HAP-1 (cell line): Measurements from ENCODE around the gene FREM3.

ENCODE experiments used
- DNase-seq, 2 experiments: peaks; one replicate each; pipeline ENCODE4 v3.0.0-alpha.2; 2016 to 2020; ENCODE audit warnings: low spot score in 2 of 2
- H3K27me3 ChIP-seq: fragments of 250-450 bp; sonication (Bioruptor Pico); 2 replicates; pipeline ENCODE4 v1.5.1; 2020; ENCODE audit warnings: low read depth, mild to moderate bottlenecking, moderate library complexity
- H3K36me3 ChIP-seq: fragments of 250-450 bp; sonication (Bioruptor Pico); replicated peaks from 2 replicates; pipeline ENCODE4 v1.5.1; 2020; ENCODE audit warnings: mild to moderate bottlenecking
- H3K4me1 ChIP-seq: fragments of 250-450 bp; sonication (Bioruptor Pico); 2 replicates; pipeline ENCODE4 v1.5.1; 2020; ENCODE audit warnings: mild to moderate bottlenecking
- H3K4me3 ChIP-seq: fragments of 250-450 bp; sonication (Bioruptor Pico); 2 replicates; pipeline ENCODE4 v1.5.1; 2020; ENCODE audit warnings: mild to moderate bottlenecking, moderate library complexity
- H3K9me3 ChIP-seq: fragments of 250-450 bp; sonication (Bioruptor Pico); 2 replicates; pipeline ENCODE4 v1.5.1; 2020; ENCODE audit warnings: mild to moderate bottlenecking, moderate library complexity
- in situ Hi-C: fragments of 300-500 bp; cut with MboI; formaldehyde crosslinking; loops from 3 replicates; pipeline ENCODE4 v1.14.3; 2020; ENCODE audit warnings: low sequenced_read_pairs, inconsistent platforms, mixed read lengths

FREM3 gene

GRCh38 chr4:143587703-143588102 is 112.8 kb downstream of the FREM3 start:
- Histone ChIP-seq H3K4me3 (no peak overlapping the region), H3K9me3 (no peaks in the 10 kb centered on the region), H3K27me3 (no peaks in the 10 kb centered on the region), H3K36me3 (no peaks in the 10 kb centered on the region), H3K4me1 (no peaks in the 10 kb centered on the region)
- in situ Hi-C loops: no loop called here
- DNase-seq: no peak

DNA sequence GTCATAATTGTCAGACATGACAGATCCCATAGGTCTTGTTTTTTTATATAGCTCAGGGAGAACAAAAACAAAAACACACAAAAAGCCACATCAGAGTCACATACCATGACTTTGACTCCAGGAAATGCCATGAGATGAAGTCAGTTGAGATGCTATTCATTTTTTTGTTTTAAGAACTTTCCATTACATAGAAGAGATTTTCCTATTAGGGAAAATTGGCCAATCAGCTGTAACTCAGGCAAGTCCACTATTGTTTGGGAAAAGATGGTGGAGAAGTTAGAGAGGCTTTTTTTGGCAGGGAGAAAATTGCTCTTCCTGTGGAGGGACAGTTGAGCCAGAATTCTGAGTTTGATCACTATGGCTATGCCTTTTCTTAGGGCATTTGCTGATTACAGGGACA is 114.4 kb downstream of the FREM3 start:
- in situ Hi-C loops: no loop called here
- H3K4me1 ChIP-seq: no peaks in the 10 kb centered on the region

DNA sequence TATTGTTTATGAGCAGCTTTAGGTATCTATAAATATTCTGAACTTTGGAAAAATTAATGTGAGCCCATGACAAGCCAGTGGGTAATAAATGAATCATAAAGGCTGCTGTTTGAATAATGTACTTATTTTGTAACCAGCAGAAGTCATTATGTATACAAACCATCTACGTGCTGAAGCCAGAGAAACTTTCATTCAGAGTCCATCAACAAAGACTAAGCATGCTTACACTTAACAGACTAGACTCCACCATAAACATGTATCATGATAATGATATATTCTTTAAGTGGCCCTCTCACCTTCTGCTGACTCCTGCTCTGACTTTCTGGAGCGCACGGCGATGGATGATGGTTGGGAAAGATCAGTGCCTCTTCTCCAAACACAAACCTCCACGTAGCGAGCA is 114.9 kb downstream of the FREM3 start:
- H3K9me3 ChIP-seq: no peaks in the 10 kb centered on the region
- no peaks in the 10 kb centered on the region for H3K4me1 ChIP-seq
- H3K27me3 ChIP-seq: no peaks in the 10 kb centered on the region
- in situ Hi-C loops: no loop called here
- no peak overlapping the region for H3K4me3 ChIP-seq
- no peaks in the 10 kb centered on the region for H3K36me3 ChIP-seq
- no peak for DNase-seq

More for the DNA sequence above, 114.4 kb downstream of the FREM3 start:
- Histone ChIP-seq H3K36me3 (no peaks in the 10 kb centered on the region), H3K4me3 (no peak overlapping the region), H3K27me3 (no peaks in the 10 kb centered on the region), H3K9me3 (no peaks in the 10 kb centered on the region)
- no peak for DNase-seq

- Histone ChIP-seq H3K4me1 (no peaks in the 10 kb centered on the region), H3K4me3 (no peak overlapping the region), H3K36me3 (no peaks in the 10 kb centered on the region), H3K9me3 (no peaks in the 10 kb centered on the region), H3K27me3 (no peaks in the 10 kb centered on the region)
- DNase-seq: no peak
- in situ Hi-C loops: no loop called here
Observed at GRCh38 chr4:143581331-143581946, 119.0 kb downstream of the FREM3 start.

- DNase-seq: no peak
- Histone ChIP-seq H3K4me3 (no peak overlapping the region), H3K27me3 (0 out of 2 replicates have a peak, but pooled peaks cover 3% of the 10 kb centered on the region), H3K4me1 (no peaks in the 10 kb centered on the region), H3K9me3 (no peaks in the 10 kb centered on the region), H3K36me3 (no peaks in the 10 kb centered on the region)
- in situ Hi-C loops: no loop called here
Observed at GRCh38 chr4:143575331-143575730, 125.1 kb downstream of the FREM3 start.

DNA sequence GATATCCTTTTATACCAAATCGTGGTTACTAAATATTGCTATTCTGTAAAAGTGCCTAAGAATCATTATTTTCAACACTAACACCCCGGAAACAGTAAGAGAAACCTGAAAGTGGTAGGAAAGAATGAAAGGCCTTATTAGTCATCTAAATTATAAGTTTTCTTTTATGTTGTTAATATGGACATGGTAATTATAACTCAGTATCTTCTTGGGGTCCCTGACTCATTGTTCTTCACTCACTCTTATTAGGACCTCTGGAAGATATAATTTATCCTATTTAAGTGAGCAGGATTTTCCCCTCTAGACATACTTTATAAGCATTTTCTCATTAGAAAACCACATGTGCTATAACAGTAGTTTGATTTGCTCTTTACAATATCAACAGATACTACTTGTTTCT is 136.0 kb downstream of the FREM3 start:
- no peak overlapping the region for H3K4me3 ChIP-seq
- no peaks in the 10 kb centered on the region for H3K4me1 ChIP-seq
- no peaks in the 10 kb centered on the region for H3K36me3 ChIP-seq
- H3K9me3 ChIP-seq: no peaks in the 10 kb centered on the region
- in situ Hi-C loops: no loop called here
- DNase-seq: no peak
- H3K27me3 ChIP-seq: no peaks in the 10 kb centered on the region

- Histone ChIP-seq H3K9me3 (no peaks in the 10 kb centered on the region), H3K4me3 (no peak overlapping the region), H3K27me3 (no peaks in the 10 kb centered on the region), H3K4me1 (no peaks in the 10 kb centered on the region), H3K36me3 (peaks cover 1% of the 10 kb centered on the region; the same call in 1 of the 2 replicates)
- no peak for DNase-seq
- in situ Hi-C loops: no loop called here
Observed at GRCh38 chr4:143559757-143560147, 140.7 kb downstream of the FREM3 start.

- H3K27me3 ChIP-seq: no peaks in the 10 kb centered on the region
- in situ Hi-C loops: no loop called here
- peaks cover 3% of the 10 kb centered on the region; the same call in 1 of the 2 replicates for H3K36me3 ChIP-seq
- H3K4me3 ChIP-seq: no peak overlapping the region
- DNase-seq: peak in 1 of 2 experiments; percentile 44
- H3K4me1 ChIP-seq: no peaks in the 10 kb centered on the region
- no peaks in the 10 kb centered on the region for H3K9me3 ChIP-seq
Observed at GRCh38 chr4:143558823-143559756, 141.4 kb downstream of the FREM3 start.

- peaks cover 10% of the 10 kb centered on the region for H3K36me3 ChIP-seq
- in situ Hi-C loops: no loop called here
- H3K27me3 ChIP-seq: no peaks in the 10 kb centered on the region
- H3K4me1 ChIP-seq: no peaks in the 10 kb centered on the region
- no peak overlapping the region for H3K4me3 ChIP-seq
- no peaks in the 10 kb centered on the region for H3K9me3 ChIP-seq
- no peak for DNase-seq
Observed at GRCh38 chr4:143558286-143558685, 142.2 kb downstream of the FREM3 start.

- DNase-seq: no peak
- H3K36me3 ChIP-seq: peaks cover 34% of the 10 kb centered on the region
- in situ Hi-C loops: no loop called here
Observed at GRCh38 chr4:143555676-143556075, 144.8 kb downstream of the FREM3 start.

DNA sequence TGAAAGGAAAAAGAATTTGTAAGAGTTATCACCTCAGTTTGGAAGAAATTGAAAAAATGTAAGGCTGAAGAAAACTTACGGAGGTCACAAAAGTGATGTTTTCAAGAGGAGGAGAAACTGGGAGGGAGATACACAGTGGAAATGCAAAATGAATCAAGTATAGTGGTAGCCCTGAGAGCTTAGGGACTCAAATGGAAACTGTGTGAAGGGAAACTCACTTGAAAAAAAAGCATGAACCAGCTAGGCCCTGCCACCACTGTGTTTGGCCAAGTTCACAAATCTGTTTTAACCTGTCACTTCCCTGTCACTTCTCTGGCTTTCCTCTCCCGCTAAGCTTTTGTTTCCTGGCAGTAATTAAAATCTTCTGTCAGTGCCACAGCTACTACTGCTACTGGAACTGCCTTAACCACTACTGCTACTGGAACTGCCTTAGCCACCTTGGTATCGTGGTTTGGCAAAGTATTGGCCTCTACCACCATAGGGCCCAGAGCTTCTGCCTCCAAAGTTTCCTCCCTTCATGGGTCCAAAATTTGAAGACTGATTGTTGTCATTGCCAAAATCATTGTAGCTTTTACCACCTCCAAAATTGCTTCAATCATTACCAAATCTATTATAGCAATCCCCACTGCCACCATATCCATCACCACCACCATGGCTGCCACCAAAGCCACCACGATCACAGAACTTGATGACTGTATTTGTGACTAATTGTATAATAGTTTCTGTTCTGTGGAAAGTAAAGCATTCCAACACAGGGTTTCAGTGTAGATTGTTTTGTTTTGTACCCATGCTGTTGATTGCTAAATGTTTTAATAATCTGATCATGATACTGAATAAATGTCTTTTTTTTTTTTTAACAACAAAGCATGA is 145.5 kb downstream of the FREM3 start:
- in situ Hi-C loops: no loop called here

More at GRCh38 chr4:143555676-143556075, 144.8 kb downstream of the FREM3 start:
- Histone ChIP-seq H3K9me3 (no peaks in the 10 kb centered on the region), H3K4me1 (no peaks in the 10 kb centered on the region; the same call in 1 of the 2 replicates), H3K4me3 (no peak overlapping the region), H3K27me3 (no peaks in the 10 kb centered on the region)

GRCh38 chr4:143549928-143550327 is 150.5 kb downstream of the FREM3 start:
- H3K36me3 ChIP-seq: peaks cover 87% of the 10 kb centered on the region

More for the DNA sequence above, 145.5 kb downstream of the FREM3 start:
- Histone ChIP-seq H3K4me3 (no peak overlapping the region), H3K9me3 (no peaks in the 10 kb centered on the region), H3K36me3 (peaks cover 39% of the 10 kb centered on the region), H3K4me1 (no peaks in the 10 kb centered on the region; the same call in 1 of the 2 replicates), H3K27me3 (no peaks in the 10 kb centered on the region)
- no peak for DNase-seq

GRCh38 chr4:143539670-143540023 is 160.8 kb downstream of the FREM3 start:
- no peaks in the 10 kb centered on the region for H3K4me1 ChIP-seq
- no peak overlapping the region for H3K4me3 ChIP-seq
- no peak for DNase-seq
- peaks cover 84% of the 10 kb centered on the region for H3K36me3 ChIP-seq
- H3K27me3 ChIP-seq: peaks cover 3% of the 10 kb centered on the region; the same call in 1 of the 2 replicates
- in situ Hi-C loops: no loop called here
- H3K9me3 ChIP-seq: no peaks in the 10 kb centered on the region

More at GRCh38 chr4:143549928-143550327, 150.5 kb downstream of the FREM3 start:
- in situ Hi-C loops: no loop called here
- Histone ChIP-seq H3K27me3 (no peaks in the 10 kb centered on the region), H3K9me3 (no peaks in the 10 kb centered on the region), H3K4me3 (no peak overlapping the region), H3K4me1 (peaks cover 6% of the 10 kb centered on the region)
- peak in 1 of 2 experiments; percentile 60 for DNase-seq
